Heart left ventricle (tissue), 16 donors: ENCODE measurements around the gene TMEM121B. TPM values are rescaled to one million over a fixed set of nuclear protein-coding genes. Genes with fewer than 3 reads are reported as not detected.

Experiments used
- ATAC-seq, 4 donors: fragments of 200-7000 bp; cut with Tn5 transposase; one replicate each; pipeline ENCODE4 v1.9.1; 2020 to 2022; ENCODE audit warnings: moderate library complexity in 4 of 4, mild to moderate bottlenecking in 3 of 4, moderate number of reproducible peaks in 1 of 4
- DNase-seq, 5 donors: peaks; one replicate each; pipeline ENCODE4 v3.0.0-alpha.2; 2020
- H3K27ac ChIP-seq, 12 donors: fragments of 200-600 bp; sonication (generic) in 4 of 12; one replicate each; pipeline versions ENCODE4 v1.5.0 to v1.8.0; 2016 to 2022; ENCODE audit warnings: mild to moderate bottlenecking in 2 of 12
- H3K27me3 ChIP-seq, 9 donors: fragments of 200-600 bp; sonication (generic) in 2 of 9; one replicate each; pipeline versions ENCODE4 v1.5.1 to v1.8.0; 2016 to 2022; ENCODE audit warnings: mild to moderate bottlenecking in 3 of 9
- H3K36me3 ChIP-seq, 9 donors: fragments of 200-600 bp; sonication (generic) in 2 of 9; one replicate each; pipeline versions ENCODE4 v1.5.0 to v1.8.0; 2018 to 2022; ENCODE audit warnings: mild to moderate bottlenecking in 2 of 9
- H3K4me1 ChIP-seq, 12 donors: fragments of 200-600 bp; sonication (generic) in 4 of 12; one replicate each; pipeline versions ENCODE4 v1.5.0 to v1.8.0; 2016 to 2022; ENCODE audit warnings: mild to moderate bottlenecking in 3 of 12
- H3K4me3 ChIP-seq, 12 donors: fragments of 200-600 bp; sonication (generic) in 4 of 12; one replicate each; pipeline versions ENCODE4 v1.5.0 to v1.8.0; 2017 to 2022; ENCODE audit warnings: mild to moderate bottlenecking in 9 of 12, moderate library complexity in 4 of 12
- H3K9me3 ChIP-seq, 12 donors: fragments of 200-600 bp; sonication (generic) in 4 of 12; one replicate each; pipeline versions ENCODE4 v1.5.0 to v1.8.0; 2016 to 2022; ENCODE audit warnings: mild to moderate bottlenecking in 1 of 12
- POLR2A ChIP-seq, 2 donors: fragments of 450-650 bp; IDR thresholded peaks; one replicate each; pipeline ENCODE4 v1.6.1; 2017; ENCODE audit warnings: antibody characterized with exemption in 2 of 2, mild to moderate bottlenecking in 2 of 2, moderate library complexity in 2 of 2
- WGBS, 4 donors: extraction: QIAGEN DNeasy Blood & Tissue Kit in 2 of 4; methylation state at CpG; one replicate each; pipeline versions ENCODE4 v1.1.5 to v1.1.7; 2013 to 2018; 5-methylcytosine and 5-hydroxymethylcytosine counted together
- intact Hi-C, 10 donors: fragments of 100-400 bp; cut with DNase I; formaldehyde crosslinking; loops; one replicate each; pipeline versions ENCODE4 v1.11.1 to v1.14.2; 2022
- polyA plus RNA-seq, 2 donors: library from polyadenylated mRNA; stranded (reverse); fragments of 200-250 nt; gene quantifications; one replicate each; pipeline ENCODE4 v1.2.3, GENCODE V29; 2013
- total RNA-seq, 9 donors: library from RNA; depleted of rRNA in 2 of 9; stranded (reverse); fragments of >200 nt in 2 of 9; fragmentation: NEBNext Ultra II Directional in 3 of 9; extraction: Animal tissue kit (Norgen Biotek cat#: 25700) in 3 of 9; gene quantifications; one replicate each; pipeline versions ENCODE4 v1.1.0 to v1.2.4, GENCODE V29; 2016 to 2023
- TF ChIP-seq, protein P1 (sequence below), 12 donors: fragments of 200-600 bp; sonication (generic) in 4 of 12; IDR thresholded peaks; one replicate each; pipeline versions ENCODE4 v1.5.0 to v1.8.0; 2018 to 2022; ENCODE audit warnings: antibody characterized with exemption in 12 of 12, mild to moderate bottlenecking in 5 of 12
- donor health status: ischemic (EF 13 %, LVEDD 7.1; RV severe dilation, severe dysfunction).
- donor health status: healthy with polysubstance abuse.
- donor health status: DM: no; HTN: yes; CAD: no.
- donor health status: DM: no; HTN: no; CAD: no.
- donor health status: ischemic (EF 25% LVEDD 6.9; RV normal size, moderate dysfunction).
- donor health status: ischemic (EF 25% LVEDD 5.7; RV mildly dilated, moderate dysfunction).
- donor health status: healthy.
- donor health status: DM: yes; HTN: yes; CAD: no.
- donor health status: ischemic (EF 35%, LVEDD 5.7; RV mildly dilated, moderate dysfunction).
- donor health status: nonischemic (EF 11% LVEDD 7.7; RV severe dilation, severe dysfunction).
- donor health status: DM: yes; HTN: yes; CAD: no.
- donor health status: PGD.
- donor health status: ischemic (EF 29% LVEDD 5.4; RV normal size, mild dysfunction).
- donor health status: nonischemic (EF 23%, LVEDD 6.1; RV moderate dilation, normal function).

Gene TMEM121B
- total and polyA plus RNA-seq, 11 donors: 0.49 to 3.3 (median 1.7) TPM

DNA sequence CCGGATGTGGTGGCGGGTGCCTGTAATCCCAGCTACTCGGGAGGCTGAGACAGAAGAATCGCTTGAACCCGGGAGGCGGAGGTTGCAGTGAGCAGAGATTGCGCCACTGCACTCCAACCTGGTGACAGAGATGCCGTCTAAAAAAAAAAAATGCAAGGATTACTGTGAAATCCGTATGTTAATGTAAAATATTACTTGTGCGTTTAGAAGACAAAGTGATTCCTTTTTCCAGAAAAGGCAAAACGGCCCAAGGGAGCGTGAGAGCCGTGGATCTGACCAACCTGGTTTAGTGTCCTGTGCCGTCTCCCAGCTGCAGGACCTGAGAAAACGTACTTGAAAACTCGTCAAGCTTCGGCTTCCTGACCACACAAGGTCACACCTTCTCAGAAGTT lies 37.0 kb upstream of the TMEM121B start:
- H3K4me1 ChIP-seq: peaks cover 0 to 45% (median 25%) of the 10 kb centered on the region in 12 donors
- no peaks in the 10 kb centered on the region for H3K27me3 ChIP-seq
- no peaks in the 10 kb centered on the region for H3K36me3 ChIP-seq
- ATAC-seq: no peak
- H3K4me3 ChIP-seq: peak overlapping the region; percentile 69 to 94 (median 80)
- H3K27ac ChIP-seq: peak overlapping the region; percentile 82 to 97 (median 92)
- no peak for TF ChIP-seq POLR2A (IDR thresholded peaks at IDR 0.05)
- TF ChIP-seq, protein P1, sequence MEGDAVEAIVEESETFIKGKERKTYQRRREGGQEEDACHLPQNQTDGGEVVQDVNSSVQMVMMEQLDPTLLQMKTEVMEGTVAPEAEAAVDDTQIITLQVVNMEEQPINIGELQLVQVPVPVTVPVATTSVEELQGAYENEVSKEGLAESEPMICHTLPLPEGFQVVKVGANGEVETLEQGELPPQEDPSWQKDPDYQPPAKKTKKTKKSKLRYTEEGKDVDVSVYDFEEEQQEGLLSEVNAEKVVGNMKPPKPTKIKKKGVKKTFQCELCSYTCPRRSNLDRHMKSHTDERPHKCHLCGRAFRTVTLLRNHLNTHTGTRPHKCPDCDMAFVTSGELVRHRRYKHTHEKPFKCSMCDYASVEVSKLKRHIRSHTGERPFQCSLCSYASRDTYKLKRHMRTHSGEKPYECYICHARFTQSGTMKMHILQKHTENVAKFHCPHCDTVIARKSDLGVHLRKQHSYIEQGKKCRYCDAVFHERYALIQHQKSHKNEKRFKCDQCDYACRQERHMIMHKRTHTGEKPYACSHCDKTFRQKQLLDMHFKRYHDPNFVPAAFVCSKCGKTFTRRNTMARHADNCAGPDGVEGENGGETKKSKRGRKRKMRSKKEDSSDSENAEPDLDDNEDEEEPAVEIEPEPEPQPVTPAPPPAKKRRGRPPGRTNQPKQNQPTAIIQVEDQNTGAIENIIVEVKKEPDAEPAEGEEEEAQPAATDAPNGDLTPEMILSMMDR (IDR thresholded peaks at IDR 0.05): no peak
- intact Hi-C loops: loop anchor here in 4 of 10 donors (1.0 to 5.0 kb wide), 7 partner anchors 13 to 73 kb away; partner anchors contain the start of genes TMEM121B (in 2 of the 4) and IL17RA (in 1 of the 4)
- DNase-seq: no peak
- H3K9me3 ChIP-seq: no peaks in the 10 kb centered on the region
- 44 to 50% (median 48%) methylated on average over 16 to 17 of the region's 17 CpGs for WGBS, 4 donors

DNA sequence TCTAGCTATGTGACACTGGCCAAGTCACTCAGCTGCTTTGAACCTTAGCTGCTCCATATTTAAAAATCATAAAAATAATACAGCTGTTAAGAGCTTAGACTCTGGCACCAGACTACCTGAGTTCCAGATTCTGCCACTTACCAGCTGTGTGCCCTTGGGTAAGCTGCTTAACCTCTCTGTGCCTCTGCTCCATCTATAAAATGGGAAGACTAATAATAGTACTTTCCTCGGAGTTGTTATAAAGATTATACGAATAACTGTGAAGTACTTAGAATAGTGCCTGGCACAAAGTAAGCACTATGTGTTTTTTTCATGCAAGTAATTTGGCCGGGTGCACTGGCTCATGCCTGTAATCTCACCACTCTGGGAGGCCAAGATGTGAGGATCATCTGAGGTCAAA lies 36.6 kb upstream of the TMEM121B start:
- H3K9me3 ChIP-seq: no peaks in the 10 kb centered on the region
- WGBS, 4 donors: 34 to 64% (median 52%) methylated on average over 3 of the region's 3 CpGs
- no peaks in the 10 kb centered on the region for H3K36me3 ChIP-seq
- peak overlapping the region in 8 of 12 donors; percentile 85 to 97 (median 94) for H3K27ac ChIP-seq
- DNase-seq: no peak
- peaks cover 0 to 50% (median 26%) of the 10 kb centered on the region in 12 donors for H3K4me1 ChIP-seq
- H3K4me3 ChIP-seq: peak overlapping the region in 9 of 12 donors; percentile 69 to 94 (median 80)
- intact Hi-C loops: loop anchor here in 4 of 10 donors (1.0 to 5.0 kb wide), 7 partner anchors 14 to 73 kb away; partner anchors contain the start of genes TMEM121B (in 2 of the 4) and IL17RA (in 1 of the 4)
- ATAC-seq: no peak
- no peaks in the 10 kb centered on the region for H3K27me3 ChIP-seq
- TF ChIP-seq, protein P1 (IDR thresholded peaks at IDR 0.05): no peak
- TF ChIP-seq POLR2A (IDR thresholded peaks at IDR 0.05): no peak

DNA sequence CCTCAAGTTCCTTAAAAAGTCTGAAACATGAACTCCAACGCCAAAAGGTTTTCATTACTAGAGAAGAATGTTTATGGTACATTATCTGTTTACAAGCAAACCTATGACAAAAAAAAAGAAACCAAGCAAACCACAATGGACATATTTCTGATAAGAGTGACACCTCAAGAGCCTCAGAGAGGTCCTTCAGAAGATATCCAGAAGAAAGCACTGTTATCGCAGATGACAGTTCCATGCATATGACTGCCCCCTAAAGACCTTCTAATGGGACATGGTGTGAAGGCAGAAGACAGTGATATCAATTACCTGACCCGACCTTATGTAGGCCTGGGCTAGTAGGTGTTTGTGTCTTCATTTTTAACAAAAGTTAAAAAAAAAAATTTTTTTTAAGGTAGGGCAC lies 34.8 kb upstream of the TMEM121B start:
- Histone ChIP-seq H3K4me3 (no peak overlapping the region), H3K27ac (peak overlapping the region in 1 of 12 donors; percentile 52), H3K9me3 (no peaks in the 10 kb centered on the region), H3K36me3 (no peaks in the 10 kb centered on the region), H3K4me1 (peaks cover 0 to 54% (median 32%) of the 10 kb centered on the region in 12 donors), H3K27me3 (no peaks in the 10 kb centered on the region)
- DNase-seq (no peak), ATAC-seq (no peak)
- WGBS, 4 donors: 75 to 83% (median 77%) methylated on average over 3 of the region's 3 CpGs
- intact Hi-C loops: loop anchor here in 4 of 10 donors (5.0 kb wide), 4 partner anchors 34 to 69 kb away; partner anchors contain the start of gene TMEM121B (in 1 of the 4)
- TF ChIP-seq POLR2A (IDR thresholded peaks at IDR 0.05): no peak
- TF ChIP-seq, protein P1 (IDR thresholded peaks at IDR 0.05): no peak

DNA sequence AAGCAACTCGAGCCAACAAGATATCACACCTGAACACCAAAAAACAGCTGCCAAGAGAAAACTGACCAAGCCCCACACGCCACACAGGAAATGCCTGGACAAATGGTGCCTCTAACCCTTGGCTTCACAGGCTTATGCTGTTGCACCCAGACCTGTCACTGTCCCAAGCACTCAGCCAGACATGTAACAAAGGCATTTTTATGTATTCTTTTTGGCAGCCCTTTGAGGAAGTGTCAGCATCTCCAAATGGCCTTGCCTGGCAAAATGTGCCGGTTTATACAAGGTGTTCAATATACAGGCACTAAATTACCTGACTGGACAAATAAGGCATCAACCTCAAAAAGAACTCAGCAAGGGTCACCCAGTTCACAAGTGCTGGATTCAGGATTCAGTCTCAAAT lies 31.8 kb upstream of the TMEM121B start:
- peaks cover 0 to 38% (median 22%) of the 10 kb centered on the region in 12 donors for H3K4me1 ChIP-seq
- ATAC-seq (peak in 3 of 4 donors; percentile 7 to 43 (median 10)), DNase-seq (no peak)
- H3K27me3 ChIP-seq: no peaks in the 10 kb centered on the region
- intact Hi-C loops: no loop called here
- H3K36me3 ChIP-seq: peaks cover 0 to 16% (median 10%) of the 10 kb centered on the region in 9 donors
- H3K4me3 ChIP-seq: no peak overlapping the region
- no peak overlapping the region for H3K27ac ChIP-seq
- WGBS, 4 donors: 30 to 63% (median 42%) methylated on average over 3 of the region's 3 CpGs
- no peaks in the 10 kb centered on the region for H3K9me3 ChIP-seq
- TF ChIP-seq POLR2A (IDR thresholded peaks at IDR 0.05): no peak
- TF ChIP-seq, protein P1 (IDR thresholded peaks at IDR 0.05): no peak
